Stimulated activated CD8-positive, alpha-beta memory T cell treated with anti-CD3 and anti-CD28 coated beads, Interleukin-12 subunit alpha, Interleukin-12 subunit beta, amount 100 ng/mL, for 24 hours (primary cell): Measurements from ENCODE around the gene TMEM209.

Experiments used
- DNase-seq: peaks from one replicate; pipeline ENCODE4 v3.0.0-alpha.2; 2020; ENCODE audit errors: extremely low read depth

The TMEM209 gene

GRCh38 chr7:130143986-130144311, 61.3 kb downstream of the TMEM209 start:
- DNase-seq: no peak

DNA sequence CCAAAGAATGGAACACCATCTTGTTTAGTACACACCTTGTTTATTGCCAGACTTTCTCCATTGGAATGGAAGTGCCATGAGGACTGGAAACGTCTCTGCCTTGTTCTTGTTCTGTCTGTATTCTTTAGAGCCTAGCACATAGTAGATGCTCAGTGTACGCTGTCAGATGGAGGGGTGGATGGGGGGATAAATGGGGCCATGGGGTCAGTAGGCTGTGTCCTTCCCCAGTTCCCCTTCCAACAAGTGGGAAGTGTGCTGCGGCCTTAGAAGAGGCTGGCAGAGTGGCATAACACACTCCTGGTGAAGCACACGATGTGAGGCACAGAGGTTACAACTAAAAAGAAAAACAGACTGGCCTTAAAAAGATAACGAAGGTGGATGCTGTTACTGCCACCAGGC, 61.9 kb downstream of the TMEM209 start:
- DNase-seq: no peak

DNA sequence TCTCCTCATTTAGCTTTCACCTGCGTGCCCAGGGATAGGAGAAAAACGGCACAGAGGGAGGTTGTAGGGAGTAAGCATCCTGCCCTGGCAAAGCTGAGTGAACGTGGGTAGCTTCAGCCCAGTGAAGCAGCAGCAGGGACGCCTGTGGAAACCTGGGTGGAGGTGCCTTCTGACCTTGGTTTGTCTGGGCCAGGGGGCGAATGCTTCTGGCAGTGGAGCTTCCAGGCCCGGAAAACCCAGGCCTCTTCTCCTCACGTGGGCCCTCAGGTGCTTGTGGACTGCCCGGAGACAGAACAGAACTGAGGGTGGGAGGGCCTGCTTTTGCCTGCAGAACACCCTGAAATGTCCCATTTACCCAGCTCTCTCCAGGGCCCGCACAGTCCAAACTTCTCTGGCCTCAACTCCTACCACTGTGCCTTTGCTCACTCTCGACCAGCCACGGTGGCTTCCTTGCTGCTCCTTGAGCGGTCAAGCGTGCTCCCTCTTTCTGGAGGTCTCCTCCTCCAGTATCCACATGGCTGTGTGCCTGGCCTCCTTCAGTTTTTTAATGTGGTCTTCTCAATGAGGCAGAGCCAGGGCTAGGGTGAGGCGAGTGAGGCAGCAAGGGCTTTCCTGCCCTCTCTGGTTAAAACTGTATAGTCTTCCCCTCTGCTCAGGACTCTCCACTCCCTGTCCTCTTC, 62.4 kb downstream of the TMEM209 start:
- no peak for DNase-seq

DNA sequence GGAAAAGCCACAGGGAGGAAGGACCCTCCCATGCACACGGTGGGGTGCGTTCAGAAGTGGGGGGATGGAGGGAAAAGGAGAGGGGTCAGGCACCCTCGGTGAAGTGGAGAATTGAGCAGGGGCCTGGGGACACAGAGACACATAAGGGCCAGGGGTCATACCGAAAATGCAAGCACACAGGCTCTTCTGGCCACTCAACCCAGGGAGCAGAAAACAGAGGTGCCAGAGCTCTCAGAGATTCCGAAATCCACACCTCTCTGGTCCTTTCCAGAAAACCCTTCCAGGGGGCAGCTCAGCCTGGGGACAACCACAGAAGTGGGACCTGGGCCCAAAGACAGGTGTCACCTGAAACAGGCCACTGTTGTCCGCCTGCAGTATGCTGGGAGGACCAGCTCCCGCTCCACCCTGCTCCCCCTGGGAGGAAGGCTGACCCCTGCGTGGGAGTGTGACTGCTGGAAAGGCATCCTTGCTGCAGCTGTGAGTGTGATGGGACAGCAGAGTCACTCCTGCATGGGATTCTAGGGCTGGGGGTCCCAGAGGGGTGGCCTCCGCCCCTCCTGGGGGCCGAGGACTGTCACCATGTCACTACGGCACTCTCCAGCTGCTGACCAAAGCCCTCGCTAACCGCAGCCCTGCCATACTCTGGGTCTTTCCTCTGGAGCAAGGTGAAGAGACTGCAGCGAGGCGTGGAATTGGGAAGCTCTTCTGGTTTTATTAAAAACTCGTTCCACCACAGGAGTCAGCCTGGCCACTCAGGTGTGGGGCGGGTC, 63.1 kb downstream of the TMEM209 start:
- no peak for DNase-seq

GRCh38 chr7:130141161-130141883, 63.9 kb downstream of the TMEM209 start:
- DNase-seq: no peak

DNA sequence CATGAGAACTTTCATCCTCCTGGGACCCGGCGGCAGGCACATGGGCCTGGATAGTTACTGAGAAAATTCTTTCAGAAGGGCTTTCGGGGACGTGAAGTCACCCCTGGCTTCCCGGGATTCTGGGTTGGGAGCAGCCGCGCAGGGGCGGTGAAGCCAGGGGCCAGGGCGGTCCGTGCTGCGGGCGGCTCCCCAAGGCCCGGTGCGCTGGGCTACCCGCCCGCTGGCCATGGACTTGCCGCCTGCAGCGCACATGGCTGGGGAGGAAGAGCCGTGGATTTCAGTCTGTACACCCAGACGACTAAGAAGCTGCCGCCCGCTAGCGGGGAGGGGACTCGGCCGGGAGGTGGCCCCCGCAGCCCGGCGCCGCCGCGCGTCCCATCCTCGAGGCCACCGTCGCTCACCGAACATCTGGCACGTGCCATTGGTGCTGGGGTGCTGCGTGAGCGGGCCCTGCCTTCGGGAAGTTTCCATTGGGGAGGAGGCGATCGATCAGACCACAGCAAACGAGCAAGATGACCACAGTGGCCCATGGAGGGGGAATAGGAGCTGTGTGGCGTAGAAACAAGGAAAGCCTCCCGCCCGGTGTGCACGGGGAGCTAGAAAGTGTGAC, 64.5 kb downstream of the TMEM209 start:
- DNase-seq: no peak

GRCh38 chr7:130139193-130139960, 65.8 kb downstream of the TMEM209 start:
- DNase-seq: no peak

DNA sequence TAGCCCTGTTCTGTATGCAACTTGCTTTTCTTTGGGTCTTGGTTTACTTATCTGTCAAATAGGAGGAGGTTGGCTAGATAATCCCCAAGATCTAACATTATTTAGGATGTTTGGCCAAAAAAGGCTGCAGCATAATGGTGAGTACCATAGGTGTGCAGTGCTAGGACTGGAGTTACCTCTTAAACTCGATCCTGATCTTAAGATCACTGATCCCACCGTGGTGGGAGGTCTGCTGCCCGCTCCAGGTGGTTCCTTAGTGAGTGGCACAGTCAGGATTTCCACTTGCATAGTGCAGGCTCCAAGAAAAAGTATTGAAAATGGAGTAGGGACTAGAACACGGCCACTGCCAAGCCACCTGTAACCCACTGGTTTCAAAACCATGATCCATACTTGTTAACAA, 68.0 kb downstream of the TMEM209 start:
- DNase-seq: no peak

DNA sequence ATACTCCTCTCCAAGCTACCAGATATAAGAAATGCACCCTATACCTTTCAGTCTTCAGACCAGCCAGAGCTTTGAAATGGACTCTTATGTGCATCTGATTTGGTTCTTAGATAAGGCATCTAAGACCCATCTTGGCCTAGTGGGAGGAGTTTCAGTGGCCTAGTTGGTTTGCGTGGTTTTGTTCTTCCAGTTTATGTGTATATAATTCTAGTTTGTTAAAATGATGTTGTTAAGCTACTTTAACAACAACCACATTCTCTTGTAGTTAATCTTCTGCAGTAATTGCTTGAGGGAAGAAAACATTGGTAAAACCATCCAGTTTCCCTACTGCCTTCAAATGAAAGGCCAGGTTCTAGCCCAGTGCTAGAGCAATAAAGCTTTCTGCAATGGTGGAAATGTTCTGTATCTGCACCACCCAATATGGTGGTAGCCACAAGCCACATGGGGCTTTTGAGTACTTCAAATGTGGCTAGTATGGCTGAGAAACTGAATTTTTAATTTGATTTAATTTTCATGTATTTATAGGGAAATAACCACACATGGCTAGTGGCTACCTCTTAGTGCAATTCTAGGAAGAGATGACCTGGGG, 68.5 kb downstream of the TMEM209 start:
- DNase-seq: no peak

DNA sequence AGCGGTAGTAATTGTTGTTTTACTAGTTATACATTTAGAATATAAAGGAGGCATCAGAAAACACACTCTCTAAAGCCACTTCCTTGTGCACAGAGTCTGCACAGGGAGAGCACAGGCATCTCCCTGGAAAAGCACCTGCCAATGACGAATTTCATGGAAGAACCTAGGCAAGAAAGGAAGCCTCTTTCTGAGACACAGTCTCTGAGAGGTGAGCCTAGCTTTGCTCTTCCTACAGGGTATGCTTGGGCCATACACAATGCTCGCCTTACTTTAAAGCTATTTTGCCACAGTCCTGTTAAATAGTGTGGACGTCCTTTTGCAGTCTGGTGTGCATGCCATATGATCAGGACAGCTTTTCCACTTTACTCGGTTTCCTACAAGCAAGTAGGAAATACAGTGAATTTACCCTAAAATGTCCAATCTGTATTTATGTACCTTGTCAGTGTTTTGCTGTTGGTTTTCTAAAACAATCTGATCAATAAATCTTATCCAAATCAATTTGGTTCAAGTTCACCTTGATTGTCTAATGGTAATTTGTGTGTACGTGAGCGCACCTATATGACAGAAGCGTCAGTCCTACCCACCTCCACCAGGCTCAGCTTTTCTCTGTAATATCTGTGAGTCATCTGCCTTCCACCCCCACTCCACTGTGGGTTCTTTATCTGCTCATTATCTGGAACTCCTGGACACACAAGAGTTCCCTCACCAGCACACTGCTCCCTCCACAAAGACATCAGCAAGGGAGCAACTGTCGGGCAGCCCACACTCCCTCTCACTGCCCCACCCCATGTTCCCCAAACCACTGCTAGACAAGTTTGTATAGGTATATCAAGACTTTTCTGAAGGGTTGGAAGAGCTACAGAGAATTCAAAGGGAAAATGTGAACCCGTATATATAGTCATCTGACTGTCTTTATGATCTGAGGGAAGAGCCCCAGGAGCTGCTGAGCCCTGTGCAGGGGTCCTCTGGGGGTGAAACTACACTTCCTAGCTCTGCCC, 69.7 kb downstream of the TMEM209 start:
- DNase-seq: no peak

GRCh38 chr7:130134726-130135125, 70.5 kb downstream of the TMEM209 start:
- DNase-seq: no peak

DNA sequence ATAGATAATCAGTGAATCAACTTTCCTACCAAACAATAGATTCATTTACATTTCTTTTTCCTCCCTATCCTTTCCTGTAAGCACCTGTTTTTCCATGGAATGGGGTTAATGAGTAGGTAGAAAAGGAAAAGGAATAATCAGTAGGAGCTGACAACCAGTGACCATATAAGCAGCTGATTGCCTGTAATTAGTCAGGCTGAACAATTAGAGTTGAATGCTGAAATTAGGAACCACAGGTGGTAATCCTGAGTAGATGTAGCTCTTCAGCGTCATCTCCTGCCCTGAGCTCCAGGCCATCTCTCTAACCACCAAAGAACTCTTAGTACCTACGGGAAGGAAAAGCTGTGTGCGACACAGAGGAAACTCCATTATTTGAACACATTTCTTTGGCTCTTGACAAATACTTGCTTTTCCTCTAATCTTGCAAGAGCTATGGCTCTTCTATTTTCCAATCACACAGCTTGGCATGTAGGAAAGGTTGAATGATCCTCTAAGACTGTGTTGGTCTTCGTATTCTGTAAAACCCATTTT, 71.0 kb downstream of the TMEM209 start:
- no peak for DNase-seq

GRCh38 chr7:130133029-130133782, 72.0 kb downstream of the TMEM209 start:
- DNase-seq: no peak

GRCh38 chr7:130131964-130132875, 73.0 kb downstream of the TMEM209 start:
- DNase-seq: no peak

DNA sequence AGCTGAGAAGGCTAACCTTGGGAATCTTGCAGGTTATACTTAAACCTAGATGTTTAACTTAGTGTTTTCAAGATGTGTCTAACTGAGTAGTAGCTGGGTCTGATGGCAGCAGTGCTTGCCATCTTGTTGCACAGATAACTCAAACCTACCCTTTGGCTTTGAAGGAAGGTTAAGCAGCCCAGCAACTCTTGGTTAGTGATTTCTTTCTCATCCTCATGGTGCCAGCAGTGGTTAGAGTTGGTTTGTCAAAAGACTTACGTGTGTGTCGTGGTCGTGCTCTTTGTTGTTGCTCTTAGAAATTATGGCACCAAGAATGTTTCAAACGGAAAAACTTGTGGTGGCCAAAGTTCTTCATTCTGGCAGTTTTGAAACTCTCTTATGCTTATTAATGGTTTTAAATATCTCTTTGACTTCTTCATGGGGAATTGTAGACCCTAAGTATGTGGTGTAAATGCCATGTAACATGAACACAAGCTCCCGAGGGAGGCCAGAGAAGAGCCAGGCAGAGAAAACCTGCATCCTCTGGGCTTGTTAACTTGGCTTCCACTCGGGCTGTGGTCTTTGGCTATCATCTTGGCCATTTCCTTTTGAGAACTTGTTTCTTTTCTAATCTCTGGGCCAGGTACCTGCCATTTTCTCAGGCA, 73.9 kb downstream of the TMEM209 start:
- no peak for DNase-seq

GRCh38 chr7:130129011-130129411, 76.2 kb downstream of the TMEM209 start:
- no peak for DNase-seq

- DNase-seq: no peak
Measured at GRCh38 chr7:130127821-130128317, 77.3 kb downstream of the TMEM209 start.
